GM03348 (cell line): ENCODE data around the gene NOC4L.

ENCODE experiments used
- DNase-seq: peaks from one replicate; pipeline ENCODE4 v3.0.0; 2012; ENCODE audit warnings: low spot score

The NOC4L gene

DNA sequence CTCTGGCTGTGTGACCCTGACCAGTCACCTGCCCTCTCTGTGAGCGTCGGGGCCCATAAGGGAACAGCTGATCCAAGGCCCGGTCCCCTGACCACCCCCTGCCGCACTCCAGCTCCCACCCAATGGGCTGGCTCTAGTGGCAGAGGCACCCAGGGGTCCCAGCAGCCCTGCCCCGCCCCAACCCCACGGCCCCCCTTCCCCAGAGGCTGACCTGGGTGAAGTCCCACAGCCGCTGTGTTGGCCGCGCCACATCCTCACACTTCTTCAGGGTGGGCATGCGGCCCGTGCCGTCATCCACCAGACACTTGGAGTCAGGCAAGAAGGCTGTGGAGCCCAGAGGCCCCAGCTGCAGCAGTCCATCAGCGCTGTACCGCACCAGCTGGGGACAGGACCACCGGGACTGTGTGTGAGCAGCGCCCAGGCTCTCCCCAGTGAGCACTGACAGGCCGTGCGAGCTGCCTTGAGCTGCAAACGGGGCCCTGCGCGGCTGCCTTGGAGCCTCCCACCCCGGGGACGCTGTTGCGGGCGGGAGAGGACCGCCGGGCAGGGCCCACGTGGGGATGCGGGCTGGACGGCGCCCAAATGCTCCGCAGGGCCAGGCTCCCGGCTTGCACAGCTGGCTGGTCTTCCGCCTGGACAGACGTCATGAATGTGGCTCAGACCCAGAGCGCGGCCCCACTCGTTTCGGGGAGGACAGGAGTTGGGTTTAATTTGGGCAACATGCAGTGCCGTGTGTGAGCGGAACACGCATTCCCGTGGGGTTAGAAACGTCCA, 53.5 kb downstream of the NOC4L start:
- no peak for DNase-seq

- DNase-seq: no peak
Measured at GRCh38 chr12:132199101-132199500, 54.8 kb downstream of the NOC4L start.

DNA sequence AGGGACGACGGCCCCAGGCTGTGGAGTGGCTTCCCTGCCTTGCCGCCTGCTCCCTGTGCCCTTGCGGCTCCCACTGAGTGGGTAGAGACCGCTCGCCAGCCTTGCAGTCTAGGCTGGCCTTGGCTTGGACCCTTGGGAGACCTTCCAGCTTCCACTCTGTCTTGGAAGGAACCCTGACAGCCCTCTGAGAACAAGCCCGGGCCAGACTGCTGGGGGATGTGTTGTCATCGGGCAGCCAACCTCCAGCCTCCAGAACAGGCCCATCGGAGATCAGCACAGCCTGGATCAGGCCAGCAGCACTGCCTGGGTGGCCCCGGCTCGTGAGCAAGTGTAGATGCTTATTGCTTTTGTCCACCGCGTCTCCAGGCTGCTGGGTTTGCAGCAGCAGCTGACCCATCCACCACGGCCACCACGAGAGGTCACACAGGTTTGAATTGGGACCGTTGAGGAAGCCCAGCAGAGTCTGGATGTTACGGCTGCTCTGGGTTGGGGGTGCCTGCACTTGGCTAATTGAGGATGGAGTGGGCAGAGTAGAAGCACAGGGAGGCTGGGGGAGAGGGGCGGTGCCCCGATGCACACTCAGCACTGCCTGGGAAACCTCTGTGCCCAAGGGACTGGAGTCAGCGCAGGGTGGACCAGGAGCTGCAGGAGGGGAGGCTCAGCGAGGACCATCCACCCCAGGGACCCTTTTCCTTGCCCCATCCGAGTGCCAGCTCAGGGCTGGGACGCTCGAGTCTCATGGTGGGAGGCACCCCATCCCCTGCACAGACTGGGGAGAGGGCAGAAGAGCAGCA, 55.5 kb downstream of the NOC4L start:
- no peak for DNase-seq

DNA sequence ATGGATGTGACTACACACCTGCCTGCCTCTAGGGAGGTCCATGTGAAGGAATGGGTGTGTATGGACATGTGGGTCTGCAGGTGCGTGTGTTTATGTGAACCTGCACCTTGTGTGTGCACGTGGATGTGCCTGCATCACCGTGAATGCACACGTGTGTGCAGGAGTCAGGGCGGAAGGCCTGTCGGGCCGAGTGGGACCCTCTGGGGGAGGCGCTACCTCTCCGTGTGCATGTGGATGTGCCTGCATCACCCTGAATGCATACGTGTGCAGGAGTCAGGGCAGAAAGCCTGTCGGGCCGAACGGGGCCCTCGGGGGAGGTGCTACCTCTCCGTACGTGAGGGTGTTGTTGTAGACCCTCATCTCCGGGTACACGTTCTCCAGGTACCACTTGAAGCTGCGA, 56.5 kb downstream of the NOC4L start:
- no peak for DNase-seq

- DNase-seq: no peak
Measured at GRCh38 chr12:132201391-132202120, 57.3 kb downstream of the NOC4L start.
